Endothelial cell of umbilical vein (primary cell): Measurements from ENCODE around the gene PTTG1. TPM values are rescaled to one million over a fixed set of nuclear protein-coding genes. Genes with fewer than 3 reads are reported as not detected.

Experiments used
- BruUV-seq: library from RNA; stranded (reverse); fragments of 400-500 nt; replicated peaks from 2 replicates; lab custom pipeline; 2021; lab: Mats Ljungman, UMichigan
- CTCF ChIA-PET: fragments of 300-600, 350-600 bp; sonication (Branson Sonifier 250); formaldehyde crosslinking; loops from one replicate; lab custom pipeline; 2021; ENCODE audit warnings: antibody characterized with exemption, inconsistent platforms; lab: Charles Lee
- POLR2A ChIA-PET: fragments of 300-600, 350-600 bp; sonication (Branson Sonifier 250); formaldehyde crosslinking; loops from one replicate; lab custom pipeline; 2021; ENCODE audit warnings: antibody characterized with exemption, inconsistent platforms; lab: Charles Lee
- DNase-seq: peaks from one replicate; pipeline ENCODE4 v3.0.0-alpha.2; 2011; ENCODE audit warnings: low read depth, low spot score
- FAIRE-seq: peaks from 2 replicates; lab custom pipeline; 2011; peaks lifted over from hg19 to GRCh38; lab: Jason Lieb, UNC
- H2AFZ ChIP-seq: 2 replicates; pipeline ENCODE4 v1.6.0; 2012; ENCODE audit warnings: low read depth, low read length, control low read depth, inconsistent platforms
- H3K27ac ChIP-seq: 2 replicates; pipeline ENCODE4 v1.5.1; 2011; ENCODE audit warnings: low read depth, mild to moderate bottlenecking, control low read depth, low read length, moderate library complexity; ENCODE audit not compliant: insufficient read depth
- H3K27me3 ChIP-seq, 2 experiments: 2 replicates each; pipeline versions ENCODE4 v1.6.0 to v1.6.1; 2011; ENCODE audit warnings: low read length in 2 of 2, mixed read lengths in 1 of 2; ENCODE audit not compliant: control insufficient read depth in 2 of 2, insufficient read depth in 2 of 2
- H3K36me3 ChIP-seq, 2 experiments: 2 replicates in 1 of 2; 3 replicates in 1 of 2; pipeline ENCODE4 v1.5.1; 2011; ENCODE audit warnings: low read length in 2 of 2, mild to moderate bottlenecking in 1 of 2, moderate library complexity in 1 of 2; ENCODE audit not compliant: control insufficient read depth in 2 of 2, insufficient read depth in 2 of 2; ENCODE audit errors: extremely low read depth in 1 of 2
- H3K4me1 ChIP-seq: 3 replicates; pipeline ENCODE4 v1.5.1; 2011; ENCODE audit warnings: mild to moderate bottlenecking, low read length; ENCODE audit not compliant: control insufficient read depth, insufficient read depth; ENCODE audit errors: extremely low read depth
- H3K4me2 ChIP-seq: 2 replicates; pipeline ENCODE4 v1.6.1; 2011; ENCODE audit warnings: low read length, control low read depth, mixed read lengths; ENCODE audit not compliant: insufficient read depth
- H3K4me3 ChIP-seq, 3 experiments: fragments of 200-600 bp in 1 of 3; sonication (generic), shearing (Covaris generic) in 1 of 3; replicated peaks in 1 of 3; 2 replicates each; pipeline ENCODE4 v1.5.1; 2011 to 2016; ENCODE audit warnings: control low read depth in 3 of 3, low read length in 3 of 3, mild to moderate bottlenecking in 2 of 3, inconsistent platforms in 1 of 3, low read depth in 1 of 3, moderate library complexity in 1 of 3; ENCODE audit not compliant: insufficient read depth in 1 of 3
- H3K79me2 ChIP-seq: 2 replicates; pipeline ENCODE4 v1.6.0; 2012; ENCODE audit warnings: low read length, inconsistent platforms; ENCODE audit not compliant: control insufficient read depth, insufficient read depth
- H3K9ac ChIP-seq: replicated peaks from 2 replicates; pipeline ENCODE3; 2011; ENCODE audit warnings: low read length, control low read depth; ENCODE audit not compliant: insufficient read depth; ENCODE audit errors: extremely low read depth
- H3K9me1 ChIP-seq: replicated peaks from 3 replicates; pipeline ENCODE4 v1.6.0; 2011; ENCODE audit warnings: mild to moderate bottlenecking, low read length; ENCODE audit not compliant: control insufficient read depth, insufficient read depth; ENCODE audit errors: extremely low read depth
- H3K9me3 ChIP-seq: replicated peaks from 2 replicates; pipeline ENCODE4 v1.5.1; 2012; ENCODE audit warnings: low read length, inconsistent platforms; ENCODE audit not compliant: control insufficient read depth, insufficient read depth
- H4K20me1 ChIP-seq: replicated peaks from 2 replicates; pipeline ENCODE3; 2011; ENCODE audit warnings: mild to moderate bottlenecking, low read length; ENCODE audit not compliant: control insufficient read depth, insufficient read depth; ENCODE audit errors: extremely low read depth
- CTCF ChIP-seq, 2 donors: IDR thresholded peaks; 1 replicate in 1 of 2; 2 replicates in 1 of 2; pipeline ENCODE4 v1.5.1; 2011; ENCODE audit warnings: low read length in 2 of 2, mild to moderate bottlenecking in 2 of 2, moderate library complexity in 2 of 2, control low read depth in 1 of 2, inconsistent platforms in 1 of 2, low read depth in 1 of 2; ENCODE audit not compliant: insufficient read depth in 1 of 2; ENCODE audit errors: extremely low read depth in 1 of 2
- FOS ChIP-seq: IDR thresholded peaks from 2 replicates; pipeline ENCODE4 v1.6.1; 2011; ENCODE audit warnings: mild to moderate bottlenecking, low read length, moderate library complexity, borderline replicate concordance; ENCODE audit not compliant: insufficient read depth
- GATA2 ChIP-seq: IDR thresholded peaks from 2 replicates; pipeline ENCODE4 v1.7.0; 2011; ENCODE audit warnings: low read depth, mild to moderate bottlenecking, moderate library complexity, mixed read lengths, low read length; ENCODE audit not compliant: insufficient read length, insufficient read depth
- JUN ChIP-seq: IDR thresholded peaks from 2 replicates; pipeline ENCODE4 v1.6.1; 2011; ENCODE audit warnings: borderline replicate concordance, low read depth; ENCODE audit not compliant: insufficient read length, insufficient read depth
- MYC ChIP-seq: IDR thresholded peaks from one replicate; pipeline ENCODE4 v1.6.1; 2011; ENCODE audit warnings: mild to moderate bottlenecking, low read depth, low read length
- POLR2AphosphoS5 ChIP-seq: IDR thresholded peaks from 2 replicates; pipeline ENCODE4 v1.6.1; 2012; ENCODE audit warnings: low read depth, mild to moderate bottlenecking, control low read depth, low read length, moderate library complexity; ENCODE audit not compliant: insufficient read depth
- dilution Hi-C: fragments of 300-500 bp; cut with MboI; formaldehyde crosslinking; loops from one replicate; pipeline ENCODE4 v1.15.0; 2019; ENCODE audit warnings: low sequenced_read_pairs; ENCODE audit not compliant: extremely low pct_ligation_motif_present
- intact Hi-C: fragments of 100-400 bp; cut with micrococcal nuclease; formaldehyde crosslinking; loops from one replicate; pipeline ENCODE4 v1.10.0; 2022
- polyA plus RNA-seq, 4 experiments: library from polyadenylated mRNA; depleted of rRNA in 3 of 4; stranded (reverse) in 3 of 4; unstranded in 1 of 4; fragments of >200 nt; gene quantifications; 2 replicates each; pipeline versions ENCODE4 v1.2.1 to v1.2.3, GENCODE V29; 2011 to 2012; ENCODE audit warnings: missing spikeins in 1 of 4
- total RNA-seq: library from RNA; stranded (reverse); gene quantifications from 2 replicates; pipeline ENCODE4 v1.2.3, GENCODE V29; 2021

PTTG1 gene
- total and polyA plus RNA-seq, 2 donors (not counting 3 experiments of a cell fraction or from before 2014, with no cell fraction given), result 140 to 157 TPM

GRCh38 chr5:160432196-160432595, 10.5 kb downstream of the PTTG1 start:
- Histone ChIP-seq H3K9ac (no peak overlapping the region), H3K4me3 (no peak overlapping the region), H3K27ac (no peak overlapping the region), H3K9me3 (no peaks in the 10 kb centered on the region), H4K20me1 (no peaks in the 10 kb centered on the region), H3K36me3 (peaks cover 0 to 17% of the 10 kb centered on the region in 2 experiments), H2AFZ (no peak overlapping the region), H3K9me1 (no peaks in the 10 kb centered on the region), H3K4me1 (no peaks in the 10 kb centered on the region), H3K27me3 (peaks cover 0 to 4% of the 10 kb centered on the region in 2 experiments), H3K4me2 (no peak overlapping the region), H3K79me2 (no peaks in the 10 kb centered on the region)
- no peak for TF ChIP-seq GATA2
- no peak for TF ChIP-seq CTCF (IDR thresholded peaks at IDR 0.05; ENCODE audit: extremely low read depth in 1 of 2, insufficient read depth in 1 of 2, low read depth in 1 of 2, low read length in 2 of 2)
- no peak for TF ChIP-seq POLR2AphosphoS5
- ChIA-PET CTCF (interaction anchor here (1.4 kb wide), 1 partner anchor 76 kb away, joined by 3 read pairs; no protein-coding TSS in a partner anchor), POLR2A (no interaction called here)
- intact Hi-C loops (no loop called here), dilution Hi-C loops (no loop called here)
- no TSS peak for BruUV-seq
- FAIRE-seq (no peak), DNase-seq (no peak)

GRCh38 chr5:160432787-160433186, 11.1 kb downstream of the PTTG1 start:
- CTCF ChIA-PET, result interaction anchor here (0.9 to 1.4 kb wide), 2 partner anchors 9 to 75 kb away, joined by 3 read pairs; no protein-coding TSS in a partner anchor
- no TSS peak for BruUV-seq
- POLR2A ChIA-PET, result no interaction called here
- H3K4me2 ChIP-seq, result no peak overlapping the region
- H3K27ac ChIP-seq, result no peak overlapping the region
- H3K4me3 ChIP-seq, result no peak overlapping the region
- no peaks in the 10 kb centered on the region for H4K20me1 ChIP-seq
- peaks cover 0 to 13% of the 10 kb centered on the region in 2 experiments for H3K36me3 ChIP-seq
- no peak for TF ChIP-seq JUN
- TF ChIP-seq FOS, result no peak
- TF ChIP-seq MYC, result no peak
- DNase-seq (no peak), FAIRE-seq (no peak)
- no peaks in the 10 kb centered on the region for H3K79me2 ChIP-seq
- no peaks in the 10 kb centered on the region for H3K9me3 ChIP-seq
- H2AFZ ChIP-seq, result no peak overlapping the region
- peaks cover 0 to 6% of the 10 kb centered on the region in 2 experiments for H3K27me3 ChIP-seq
- H3K9ac ChIP-seq, result no peak overlapping the region
- H3K4me1 ChIP-seq, result no peaks in the 10 kb centered on the region
- dilution Hi-C loops (no loop called here), intact Hi-C loops (no loop called here)
- no peaks in the 10 kb centered on the region for H3K9me1 ChIP-seq
